NCI-H524 (cell line): ENCODE measurements around the gene ADAMTS19.

Experiments
- DNase-seq, 2 experiments: peaks; one replicate each; lab custom pipeline; 2025; lab: John Stamatoyannopoulos, UW

ADAMTS19 gene

DNA sequence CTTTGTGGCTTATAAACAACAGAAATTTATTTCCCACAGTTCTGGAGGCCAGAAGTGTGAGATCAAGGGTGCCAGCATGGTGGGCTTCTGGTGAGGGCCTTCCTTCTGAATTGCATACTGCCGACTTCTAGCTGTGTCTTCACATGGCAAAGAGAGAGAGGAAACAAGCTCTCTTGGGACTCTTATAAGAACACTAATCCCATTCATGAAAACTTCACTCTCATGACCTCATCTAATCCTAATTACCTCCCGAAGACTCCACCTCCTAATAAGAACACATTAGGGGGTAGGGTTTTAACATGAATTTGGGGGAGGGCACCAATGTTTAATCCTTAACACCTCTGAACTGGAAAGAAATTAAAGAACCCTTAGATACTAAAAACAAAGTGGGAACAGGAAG lies 211.9 kb downstream of the ADAMTS19 start:
- peak in 1 of 2 experiments; percentile 1 for DNase-seq

DNA sequence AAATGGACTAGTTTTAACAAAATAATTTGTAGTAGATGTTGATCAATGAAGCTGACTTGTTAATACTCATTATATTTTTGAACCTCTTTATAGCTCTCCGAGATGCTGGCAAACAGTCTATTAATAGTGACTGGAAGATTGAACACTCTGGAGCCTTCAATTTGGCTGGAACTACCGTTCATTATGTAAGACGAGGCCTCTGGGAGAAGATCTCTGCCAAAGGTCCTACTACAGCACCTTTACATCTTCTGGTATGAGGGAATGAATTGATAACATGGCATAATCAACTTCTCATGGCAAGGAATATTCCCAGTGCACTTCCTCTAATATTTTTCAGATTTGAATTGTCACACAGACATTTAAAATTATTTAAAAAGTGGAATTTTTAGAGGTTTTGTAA lies 219.6 kb downstream of the ADAMTS19 start:
- DNase-seq, result no peak

DNA sequence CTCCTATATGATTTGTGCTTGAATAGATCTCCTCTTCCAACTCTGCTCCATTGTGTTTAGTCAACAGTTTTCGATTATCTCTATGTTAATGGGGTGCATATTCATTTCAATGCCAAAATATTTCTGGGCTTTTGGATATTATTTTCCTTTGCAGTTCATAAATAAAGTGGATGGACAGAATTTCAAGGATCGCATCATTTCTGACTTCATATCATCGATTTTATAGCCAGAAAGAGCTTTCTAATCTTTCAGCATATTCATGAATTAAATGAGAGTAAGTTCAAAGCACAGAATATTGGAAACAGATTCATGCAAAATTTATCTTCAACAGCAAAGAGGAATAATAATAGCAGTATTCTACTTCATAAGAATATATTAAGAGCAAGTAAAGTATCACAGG lies 227.8 kb downstream of the ADAMTS19 start:
- no peak for DNase-seq

DNA sequence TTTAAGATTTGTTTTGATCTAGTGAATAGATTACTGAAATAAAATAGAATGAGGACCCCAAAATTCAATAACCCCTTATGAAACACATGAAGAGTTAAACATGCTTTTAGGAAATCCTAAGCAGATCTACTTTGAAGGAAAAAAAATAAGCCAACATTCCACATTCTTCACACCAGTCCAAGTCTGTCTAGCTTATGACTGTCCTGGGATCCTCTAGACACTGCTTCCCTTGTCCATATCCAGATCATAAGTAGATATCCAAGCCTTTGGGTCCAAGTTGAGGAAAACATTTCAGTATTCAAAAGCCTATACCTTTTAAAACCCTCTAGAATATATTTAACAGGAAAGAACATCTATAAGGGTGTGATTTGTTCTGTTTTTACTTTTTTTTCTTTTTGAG lies 228.9 kb downstream of the ADAMTS19 start:
- DNase-seq, result no peak

DNA sequence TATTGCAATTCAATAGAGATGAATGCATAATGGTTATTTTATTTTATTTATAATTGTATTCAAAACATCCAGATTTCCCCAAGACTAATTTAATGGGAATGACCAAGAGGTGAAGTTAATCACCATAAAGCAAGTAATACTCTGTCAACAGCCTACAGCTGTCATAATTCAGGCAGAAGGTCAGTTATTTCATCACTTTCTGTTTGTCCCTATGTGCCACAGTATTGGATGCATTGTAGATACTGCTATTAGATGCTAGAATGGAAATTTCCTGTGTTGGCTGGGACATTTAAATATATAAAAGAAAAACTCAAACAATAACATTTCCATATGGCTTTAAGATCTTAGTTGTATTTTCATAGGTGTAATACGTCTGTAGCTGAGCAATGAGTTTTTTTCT lies 231.1 kb downstream of the ADAMTS19 start:
- no peak for DNase-seq

DNA sequence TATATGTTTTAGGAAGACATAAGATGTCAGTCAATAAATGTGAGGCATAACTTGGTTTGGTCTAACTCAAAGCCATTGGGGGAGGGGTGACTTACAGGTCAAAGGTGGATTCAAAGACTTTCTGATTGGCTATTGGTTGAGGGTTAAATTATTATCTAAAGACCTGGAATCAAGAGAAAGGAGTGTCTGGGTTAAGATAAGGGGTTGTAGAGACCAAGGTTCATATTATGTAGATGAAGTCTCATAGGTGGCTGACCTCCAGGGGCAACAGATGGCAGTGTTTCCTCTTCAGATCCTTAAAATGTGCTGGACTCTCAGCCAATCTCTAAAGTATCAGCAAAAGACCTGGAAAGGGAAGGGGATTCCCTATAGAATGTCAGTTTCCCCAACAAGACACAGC lies 236.5 kb downstream of the ADAMTS19 start:
- DNase-seq, result no peak

DNA sequence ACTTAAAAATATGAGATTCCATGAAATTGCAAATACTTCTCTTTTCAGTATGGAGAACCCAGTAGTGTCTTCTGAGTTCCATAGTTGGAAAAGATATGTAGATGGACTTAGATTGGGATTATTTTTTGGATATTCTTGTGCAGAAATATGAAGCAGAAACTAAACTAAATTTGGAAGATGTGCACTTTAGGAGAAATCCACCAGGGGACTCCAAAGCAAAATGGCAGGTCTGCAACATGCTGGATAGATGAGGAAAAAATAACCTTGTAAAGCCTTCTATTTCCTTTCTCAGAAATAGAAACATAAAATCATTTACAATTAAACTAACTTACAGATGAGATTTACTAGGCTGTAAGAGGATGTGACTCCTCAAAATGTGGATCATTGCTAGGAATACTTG lies 238.6 kb downstream of the ADAMTS19 start:
- DNase-seq, result no peak

DNA sequence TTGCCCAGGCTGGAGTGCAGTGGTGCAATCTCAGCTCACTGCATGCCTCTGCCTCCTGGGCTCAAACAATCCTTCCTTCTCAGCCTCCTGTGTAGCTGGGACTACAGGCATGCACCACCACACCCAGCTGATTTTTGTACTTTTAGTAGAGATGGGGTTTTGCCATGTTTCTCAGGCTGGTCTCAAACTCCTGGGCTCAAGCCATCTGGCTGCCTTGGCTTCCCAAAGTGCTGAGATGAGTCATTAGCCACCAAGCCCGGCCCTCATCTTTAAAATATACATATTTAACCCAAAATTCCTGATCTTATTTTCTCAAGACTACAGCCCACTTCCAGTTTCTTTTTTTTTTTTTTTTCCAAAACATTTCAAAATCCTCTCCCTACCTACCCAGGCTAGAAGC lies 256.1 kb downstream of the ADAMTS19 start:
- DNase-seq, result no peak

DNA sequence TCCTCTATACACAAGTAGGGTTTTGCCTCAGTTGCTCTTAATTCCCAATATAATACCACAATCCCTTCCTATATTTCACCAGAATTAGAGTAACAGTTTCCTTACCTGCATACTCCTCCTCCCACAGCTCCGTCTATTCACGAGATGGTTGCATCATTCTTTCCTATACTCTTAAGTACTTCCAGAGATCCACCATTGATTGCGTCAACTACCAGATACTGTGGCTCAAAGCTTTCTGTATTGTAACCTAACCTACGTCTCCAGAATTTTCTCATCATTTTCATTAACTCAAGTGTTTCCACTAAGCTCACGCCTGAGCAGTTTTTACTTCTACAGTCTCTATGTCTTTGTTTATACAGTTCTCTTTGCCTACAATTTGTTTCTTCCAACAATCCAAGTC lies 256.6 kb downstream of the ADAMTS19 start:
- DNase-seq, result no peak

DNA sequence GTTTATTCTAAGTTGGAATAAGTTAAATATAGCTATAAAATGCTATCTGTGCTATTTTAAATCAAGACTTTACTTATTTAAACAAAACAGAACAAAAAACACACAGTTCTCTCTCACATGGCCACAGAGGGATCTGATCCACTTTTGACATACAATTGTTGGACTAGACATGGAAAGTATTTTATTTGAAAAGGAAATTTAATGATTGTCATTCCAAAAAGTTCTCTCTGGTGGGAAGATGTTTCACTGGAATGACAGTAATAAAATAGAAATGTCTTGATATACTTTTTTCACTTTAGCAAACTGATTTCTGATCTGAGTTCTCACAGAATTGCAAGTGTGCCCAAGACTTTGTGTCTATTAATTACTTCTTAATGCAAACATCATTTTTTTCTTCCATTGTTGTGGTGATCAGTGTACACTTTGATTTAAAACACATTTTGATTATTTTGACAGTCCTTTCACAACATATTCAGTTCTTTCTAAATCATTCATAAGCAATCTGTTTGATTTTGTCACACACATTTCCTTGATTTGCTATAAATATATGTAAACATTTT lies 257.7 kb downstream of the ADAMTS19 start:
- DNase-seq, result no peak

DNA sequence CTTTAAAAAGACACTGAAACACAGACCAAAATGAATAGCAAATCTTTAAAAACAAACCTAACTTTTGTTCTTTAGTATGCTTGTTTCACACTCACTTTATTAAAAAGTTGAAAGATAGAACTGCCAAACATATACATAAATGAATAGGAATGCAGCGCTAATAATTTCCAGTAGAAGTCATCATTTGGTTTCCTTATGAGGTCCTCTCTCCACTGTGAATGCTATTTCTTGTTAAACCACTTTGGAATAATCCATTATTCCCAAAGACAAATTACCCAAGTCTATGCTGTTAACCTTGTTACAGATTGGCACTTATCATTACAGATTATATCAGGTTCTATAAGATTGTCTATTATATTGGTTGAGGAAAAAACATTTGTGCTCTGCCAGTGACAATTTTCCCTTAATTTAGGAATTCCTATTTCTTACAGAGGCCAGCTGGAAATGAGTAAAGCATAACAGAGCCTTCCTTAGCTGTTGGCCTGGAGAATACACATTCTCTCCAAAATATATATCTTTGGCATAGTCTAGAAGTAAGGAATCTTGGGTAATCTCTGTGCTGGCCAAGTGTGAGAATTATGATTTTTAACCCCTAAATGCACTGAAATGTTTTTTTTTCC lies 258.5 kb downstream of the ADAMTS19 start:
- DNase-seq, result no peak

DNA sequence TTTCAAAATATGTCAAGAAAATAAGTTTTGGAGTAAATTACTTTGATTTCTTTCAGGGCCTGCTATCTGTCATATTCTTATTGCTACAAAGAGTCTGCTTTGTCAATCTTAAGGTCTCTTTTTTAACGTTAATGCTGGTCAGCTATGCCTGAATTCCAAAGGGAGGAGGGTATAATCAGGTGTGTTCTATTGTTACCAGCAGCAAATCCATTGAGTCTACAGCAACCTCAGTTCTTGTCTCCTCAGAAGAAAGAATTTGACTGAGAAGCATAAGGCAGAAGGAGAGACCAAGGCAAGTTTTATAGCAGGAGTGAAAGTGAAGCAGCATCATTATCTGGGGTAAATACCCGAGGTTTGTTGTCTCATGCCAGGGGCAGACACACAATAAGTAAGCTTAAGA lies 264.1 kb downstream of the ADAMTS19 start:
- DNase-seq, result no peak

DNA sequence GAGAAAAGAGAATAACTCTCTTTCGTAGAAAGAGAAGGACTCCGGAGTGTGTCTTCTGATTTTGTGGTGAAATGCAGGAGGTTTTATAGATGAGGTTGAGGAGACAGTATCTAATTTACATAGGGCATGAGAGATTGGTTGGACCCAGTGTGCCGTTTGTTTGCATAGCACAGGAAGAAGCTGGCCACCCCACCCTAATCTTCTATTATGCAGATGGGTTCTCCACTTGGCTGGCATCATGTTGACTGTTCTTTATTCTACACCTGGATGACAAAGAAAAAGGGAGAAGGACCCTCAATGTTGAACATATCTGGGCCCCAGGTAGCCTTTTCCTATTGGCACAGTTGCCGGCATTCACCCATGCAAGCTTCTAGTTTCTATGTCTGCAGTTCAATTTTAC lies 264.5 kb downstream of the ADAMTS19 start:
- no peak for DNase-seq

DNA sequence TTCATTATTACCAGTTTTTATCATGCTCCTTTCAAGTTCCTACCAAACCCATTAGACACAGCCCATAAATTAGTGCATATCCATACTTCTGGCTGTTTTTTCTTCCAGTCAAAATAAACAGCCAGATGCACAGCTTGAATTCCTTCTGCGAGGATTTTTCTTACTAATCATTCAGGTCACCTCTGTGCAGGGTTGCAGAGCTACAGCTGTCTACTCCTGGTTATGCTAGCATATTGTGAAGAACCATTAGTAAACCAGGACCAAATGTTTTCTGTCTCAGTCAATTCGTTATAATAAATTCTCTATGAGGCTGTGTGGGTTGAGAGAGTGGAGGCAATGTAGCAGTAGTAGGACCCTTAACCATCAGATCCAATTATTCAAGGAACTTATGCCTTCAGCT lies 279.7 kb downstream of the ADAMTS19 start:
- DNase-seq, result no peak

DNA sequence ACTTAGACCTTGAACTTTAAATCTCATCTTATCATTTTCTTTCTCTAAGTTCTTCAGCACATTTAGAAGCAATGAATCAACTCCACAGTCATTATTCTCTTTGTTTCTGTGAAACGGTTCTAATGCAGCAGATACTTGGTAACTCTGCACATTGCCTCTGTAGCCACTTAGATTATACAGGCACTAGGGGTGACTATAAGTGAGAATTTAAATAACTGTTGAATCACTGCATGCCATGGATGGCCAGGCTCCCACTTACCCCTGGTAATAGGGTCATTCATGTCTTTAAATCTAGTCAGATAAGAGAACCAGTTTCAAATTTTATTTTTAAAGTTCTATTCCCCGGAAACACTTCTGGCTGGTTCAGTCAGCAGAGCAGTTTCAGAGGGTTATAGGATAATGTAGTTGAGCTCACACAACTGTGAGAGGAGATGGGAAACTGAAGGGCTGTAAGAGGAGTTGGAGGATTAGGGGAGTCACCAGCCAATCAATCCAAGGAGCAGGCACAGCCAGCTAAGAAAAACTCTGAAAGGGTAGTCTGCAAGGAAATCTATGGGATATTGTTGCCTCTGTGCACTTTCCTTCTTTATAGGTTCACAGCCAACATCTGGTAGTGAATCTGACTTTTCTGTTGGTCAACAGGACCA lies 283.6 kb downstream of the ADAMTS19 start:
- DNase-seq, result no peak

DNA sequence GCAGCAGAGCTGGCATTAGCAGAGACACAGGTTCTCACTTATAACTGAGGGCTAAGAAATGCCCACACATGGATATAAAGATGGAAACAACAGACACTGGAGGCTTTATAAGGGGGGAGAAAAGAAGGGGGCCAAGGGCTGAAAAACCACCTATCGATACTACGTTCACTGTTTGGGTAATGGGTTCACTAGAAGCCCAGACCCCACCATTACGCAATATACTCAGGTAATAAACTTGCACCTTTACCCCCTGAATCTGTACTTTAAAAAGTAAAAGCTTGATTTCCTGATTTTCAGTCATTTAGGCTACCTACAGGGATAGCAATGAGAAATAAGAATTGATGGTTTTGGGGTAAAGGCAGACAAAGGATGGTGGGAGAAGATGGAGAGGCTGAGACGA lies 285.9 kb downstream of the ADAMTS19 start:
- no peak for DNase-seq

DNA sequence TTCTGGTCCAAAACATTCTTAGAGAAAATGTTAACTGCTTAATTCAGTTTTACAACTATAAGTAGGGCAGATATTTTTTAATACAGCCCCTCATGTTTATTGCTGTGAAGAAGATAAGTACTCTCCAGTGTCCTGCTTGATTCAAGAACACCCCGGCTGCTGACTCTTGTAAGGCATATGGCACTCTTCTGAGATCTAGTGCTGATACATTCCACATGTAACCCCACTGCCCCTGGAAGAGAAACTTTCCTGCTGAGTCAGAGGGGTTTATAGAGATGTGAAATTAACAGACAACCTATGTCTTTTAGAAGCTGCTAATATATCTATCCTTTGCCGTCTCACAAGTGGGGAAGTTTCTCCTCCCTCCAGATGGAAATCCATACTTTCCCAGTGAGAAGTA lies 286.8 kb downstream of the ADAMTS19 start:
- peak in 1 of 2 experiments; percentile 35 for DNase-seq

DNA sequence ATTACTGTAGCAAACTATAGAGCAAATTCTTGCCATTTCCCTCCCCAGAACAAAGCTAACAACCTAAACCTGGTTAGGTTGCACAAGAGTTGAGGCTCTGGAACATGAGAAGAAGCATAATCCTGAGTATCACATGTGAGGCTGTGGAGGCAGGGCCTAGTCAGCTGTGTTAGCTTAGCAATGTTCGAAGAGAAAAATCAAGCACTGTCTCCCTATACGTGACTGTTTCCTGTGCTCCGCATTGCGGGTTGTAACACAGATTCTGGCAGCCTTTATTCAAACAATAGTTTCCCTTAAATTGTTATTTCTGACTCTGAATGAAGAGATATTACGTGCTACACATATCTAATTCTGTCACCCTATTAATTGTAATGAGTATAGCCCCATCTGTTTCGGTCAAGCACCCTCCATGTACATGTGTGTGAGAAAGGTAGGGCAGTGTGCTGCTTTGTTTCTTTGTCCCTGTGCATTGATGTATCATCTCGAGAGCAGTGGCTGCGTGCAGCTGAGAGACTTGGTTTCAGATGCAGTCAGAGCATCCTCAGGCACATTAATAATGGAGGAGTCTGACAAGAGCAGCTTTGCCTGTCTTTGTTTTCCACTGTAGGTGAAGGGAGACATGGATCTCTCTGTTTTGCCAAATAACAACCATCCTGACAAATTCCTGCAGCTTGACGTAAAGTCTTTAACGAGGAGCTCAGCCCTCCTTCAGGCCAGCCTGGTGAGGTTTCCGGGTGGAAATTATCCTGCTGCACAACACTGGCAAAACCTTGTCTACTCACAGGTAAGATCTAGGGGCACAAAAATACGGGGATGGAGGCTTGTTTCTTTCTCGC lies 287.7 kb downstream of the ADAMTS19 start, which contains the start of gene MINAR2:
Gene MINAR2 (plus strand): TSS at position 523 of the 836 bp plus-strand sequence. CDS start 97 bp downstream, at position 620.
- DNase-seq, result peak in 1 of 2 experiments; percentile 9

DNA sequence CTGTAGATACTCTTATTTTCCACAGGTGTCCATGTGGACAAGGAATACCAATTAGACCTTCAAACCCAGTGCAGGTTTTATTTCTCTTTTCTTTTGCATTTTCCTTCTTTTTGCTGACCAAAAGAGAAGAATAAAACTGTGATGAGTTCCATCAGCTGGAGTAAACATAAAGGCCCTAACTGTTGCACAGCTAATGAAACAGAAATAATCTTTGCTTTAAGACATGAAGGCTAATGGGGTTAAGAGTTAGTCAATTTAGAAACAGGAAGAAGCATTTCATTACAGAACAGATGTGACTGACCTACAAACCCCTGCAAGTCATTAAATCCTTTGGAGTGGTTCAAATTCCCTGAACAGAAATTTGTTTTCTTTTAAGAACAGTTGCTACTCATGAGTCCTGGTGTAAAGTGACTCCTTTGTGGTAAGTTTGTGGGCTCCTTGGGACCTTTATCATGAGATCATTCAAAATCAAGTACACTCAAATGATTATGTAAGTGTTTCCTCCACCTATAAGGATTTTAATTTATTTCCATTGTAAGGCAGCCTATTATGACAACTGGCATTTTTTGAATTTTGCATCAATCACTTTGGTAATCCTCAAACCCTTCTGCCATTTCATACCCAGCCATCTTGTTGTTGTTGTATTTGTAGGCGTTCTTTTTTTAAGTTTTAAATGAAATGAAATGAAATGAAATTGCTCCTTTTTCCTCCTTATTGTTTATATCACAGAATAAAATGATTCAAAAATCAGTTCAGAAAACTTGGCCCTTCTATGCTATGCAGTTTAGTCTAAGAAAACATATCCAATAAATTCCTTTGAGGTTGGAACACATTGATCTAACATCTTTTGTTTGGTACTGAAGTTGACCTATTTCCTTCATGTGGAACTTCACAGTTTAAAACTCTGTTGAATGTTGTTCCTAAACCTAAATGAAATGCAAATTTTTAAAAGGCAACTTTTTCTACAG lies 289.1 kb downstream of the ADAMTS19 start:
- peak in 1 of 2 experiments; percentile 17 for DNase-seq

DNA sequence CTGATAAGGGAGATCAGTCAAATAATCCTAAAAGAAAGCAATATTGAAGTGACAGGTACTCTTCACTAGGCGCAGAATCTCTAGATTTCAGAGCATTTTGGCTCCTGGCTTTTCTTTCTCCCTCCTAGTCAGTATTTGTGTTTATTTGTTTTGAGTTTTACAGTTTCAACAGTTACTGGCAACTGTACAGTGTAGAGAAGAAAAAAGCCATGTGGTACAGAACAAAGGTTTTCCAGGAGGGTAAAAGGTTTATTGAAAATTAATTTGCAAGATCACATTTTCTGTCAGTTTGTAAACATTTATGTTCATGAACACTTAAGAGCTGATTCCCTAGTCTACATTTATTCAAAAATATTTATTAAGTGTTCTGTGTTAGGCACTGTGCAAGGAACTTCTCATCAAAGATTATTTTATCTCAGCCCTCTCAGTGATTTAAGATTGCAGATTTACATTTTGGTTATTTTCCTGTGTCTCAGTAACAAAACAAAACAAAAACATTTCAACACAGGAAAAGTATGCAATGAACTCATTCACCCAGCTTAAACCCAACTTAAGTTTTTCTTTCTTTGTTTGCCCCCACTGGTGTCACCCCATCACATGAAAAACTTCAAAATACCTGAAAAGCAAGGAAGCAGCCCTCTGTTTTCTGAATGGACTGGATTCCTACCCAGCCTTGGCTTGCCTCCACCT lies 300.7 kb downstream of the ADAMTS19 start:
- no peak for DNase-seq

DNA sequence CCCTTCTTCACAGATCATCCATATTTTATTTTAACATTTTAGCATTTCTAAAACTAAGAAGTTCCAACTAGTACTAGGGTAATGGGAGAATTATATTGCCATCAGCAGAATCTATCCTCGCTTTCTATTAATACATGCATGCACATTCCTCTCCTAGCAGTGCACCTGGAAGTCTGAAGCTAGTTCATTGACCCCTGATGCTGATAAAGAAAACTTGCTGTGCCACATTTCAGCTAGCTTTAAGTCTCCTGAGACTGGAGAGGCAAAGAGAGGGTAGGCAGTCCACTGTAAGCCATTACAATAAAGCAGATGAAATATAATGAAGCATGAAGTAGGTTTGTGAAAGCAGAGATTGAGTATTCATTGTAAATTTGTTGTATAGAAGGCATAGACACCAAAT lies 303.6 kb downstream of the ADAMTS19 start:
- no peak for DNase-seq
